ENCODE measurements around the gene ZNF207. TPM values are rescaled to one million over a fixed set of nuclear protein-coding genes. Genes with fewer than 3 reads are reported as not detected.

Gene ZNF207
- total RNA-seq, 1 experiment from 2014 or later: 296 TPM

GRCh38 chr17:32356378-32356743, 6.4 kb downstream of the ZNF207 start:
- H4K8ac ChIP-seq (replicated peaks; ENCODE audit: insufficient read length, low read depth, low read length): no peak overlapping the region
- peaks cover 49% of the 10 kb centered on the region for H3K79me2 ChIP-seq (ENCODE audit: insufficient read depth, low read length)
- no peak overlapping the region for H3T11ph ChIP-seq (ENCODE audit: low read length)
- Mint-ChIP-seq H3K27me3 (ENCODE audit: low read depth) (no peaks in the 10 kb centered on the region), H3K4me1 (peaks cover 23 to 33% of the 10 kb centered on the region in 2 experiments), H3K9me3 (no peaks in the 10 kb centered on the region), H3K36me3 (ENCODE audit: insufficient read depth in 1 of 3, low read depth in 3 of 3) (peaks cover 58 to 86% (median 80%) of the 10 kb centered on the region in 3 experiments), H3K27ac (peak overlapping the region in 1 of 3 experiments; percentile 66; a peak in 1 of 7 replicates), H3K4me3 (no peak overlapping the region)
- no peak overlapping the region for H2BK120ac ChIP-seq (ENCODE audit: low read depth, low read length, poor library complexity, severe bottlenecking)
- no peak overlapping the region for H3K27ac ChIP-seq (ENCODE audit: insufficient read length, low read depth, low read length)
- peaks cover 2% of the 10 kb centered on the region for H4K20me1 ChIP-seq (ENCODE audit: control insufficient read depth, insufficient read depth, insufficient read length)
- no peak overlapping the region for H3K56ac ChIP-seq (ENCODE audit: insufficient read length, low read depth, low read length)
- no peak overlapping the region for H3K18ac ChIP-seq (ENCODE audit: insufficient read length, low read depth, low read length)
- H3K79me1 ChIP-seq (ENCODE audit: insufficient read depth, low read depth, low read length, poor library complexity, severe bottlenecking): peaks cover 13% of the 10 kb centered on the region
- H3K23me2 ChIP-seq (ENCODE audit: insufficient read length, low read depth, low read length, poor library complexity, severe bottlenecking): no peaks in the 10 kb centered on the region
- H2AK5ac ChIP-seq (ENCODE audit: insufficient read length, low read length): no peak overlapping the region
- H3K4me2 ChIP-seq (ENCODE audit: insufficient read depth, insufficient read length, low read length): no peak overlapping the region
- no peak overlapping the region for H2AFZ ChIP-seq (ENCODE audit: low read length)
- H3K14ac ChIP-seq (ENCODE audit: insufficient read depth, low read length): no peak overlapping the region
- DNase-seq: no peak
- no peak overlapping the region for H2BK5ac ChIP-seq (ENCODE audit: insufficient read length, low read length)
- H2BK12ac ChIP-seq (ENCODE audit: insufficient read length, low read depth, low read length): no peak overlapping the region
- TF ChIP-seq CTCF (conservative IDR thresholded peaks at IDR 0.05): no peak
- no peak overlapping the region for H2BK20ac ChIP-seq (ENCODE audit: low read depth, low read length, poor library complexity, severe bottlenecking)
- no CpG with 5 or more reads among the region's 3 CpGs for WGBS (ENCODE audit: extremely low coverage, insufficient read length, low lambda C conversion rate)
- no peak overlapping the region for H4K5ac ChIP-seq (ENCODE audit: insufficient read length, low read depth, low read length)
- no peak overlapping the region for H4K91ac ChIP-seq (ENCODE audit: insufficient read length, low read depth, low read length)
- no peak overlapping the region for H3K4ac ChIP-seq (ENCODE audit: low read depth, low read length)
- no peak overlapping the region for H3K23ac ChIP-seq (ENCODE audit: insufficient read length, low read depth, low read length)
- H2BK15ac ChIP-seq (ENCODE audit: low read depth, low read length): no peak overlapping the region
- H3K4me1 ChIP-seq (ENCODE audit: insufficient read depth, low read length): no peaks in the 10 kb centered on the region; the same call in 1 of the 2 replicates
- H3K9me3 ChIP-seq (ENCODE audit: control insufficient read depth, low read depth, low read length): no peaks in the 10 kb centered on the region
- no peak overlapping the region for H3K9ac ChIP-seq (ENCODE audit: extremely low read depth, insufficient read length, low read length)
- H3K27me3 ChIP-seq (ENCODE audit: insufficient read depth, low read length): no peaks in the 10 kb centered on the region
